ENCODE results near the gene TTC22.

GRCh38 chr1:54813485-54814125 lies 12.5 kb upstream of the TTC22 start:
- TF ChIP-seq CTCF (IDR thresholded peaks at IDR 0.05) (no peak), SIN3A (IDR thresholded peaks at IDR 0.05; ENCODE audit: borderline replicate concordance, insufficient read depth, low read depth, low read length) (no peak), POLR2AphosphoS5 (IDR thresholded peaks at IDR 0.05; ENCODE audit: low read depth, low read length) (no peak), REST (IDR thresholded peaks at IDR 0.05; ENCODE audit: insufficient read depth in 1 of 2, low read depth in 2 of 2, low read length in 1 of 2) (no peak)

Data from Panc1 (cell line).